GM19397 (cell line): ENCODE results near the gene AMIGO2.
"Not testable (repeated sequence)": the region's sequence is repeated elsewhere in the genome, so short reads cannot be mapped to it uniquely, and the experiment has no call there.

Experiments
- ATAC-seq: cut with Tn5 transposase; IDR thresholded peaks from one replicate; pipeline ENCODE4 v1.9.1; 2021; ENCODE audit warnings: mild to moderate bottlenecking, moderate library complexity; ENCODE audit not compliant: unreplicated experiment

AMIGO2 gene, protein sequence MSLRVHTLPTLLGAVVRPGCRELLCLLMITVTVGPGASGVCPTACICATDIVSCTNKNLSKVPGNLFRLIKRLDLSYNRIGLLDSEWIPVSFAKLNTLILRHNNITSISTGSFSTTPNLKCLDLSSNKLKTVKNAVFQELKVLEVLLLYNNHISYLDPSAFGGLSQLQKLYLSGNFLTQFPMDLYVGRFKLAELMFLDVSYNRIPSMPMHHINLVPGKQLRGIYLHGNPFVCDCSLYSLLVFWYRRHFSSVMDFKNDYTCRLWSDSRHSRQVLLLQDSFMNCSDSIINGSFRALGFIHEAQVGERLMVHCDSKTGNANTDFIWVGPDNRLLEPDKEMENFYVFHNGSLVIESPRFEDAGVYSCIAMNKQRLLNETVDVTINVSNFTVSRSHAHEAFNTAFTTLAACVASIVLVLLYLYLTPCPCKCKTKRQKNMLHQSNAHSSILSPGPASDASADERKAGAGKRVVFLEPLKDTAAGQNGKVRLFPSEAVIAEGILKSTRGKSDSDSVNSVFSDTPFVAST

DNA sequence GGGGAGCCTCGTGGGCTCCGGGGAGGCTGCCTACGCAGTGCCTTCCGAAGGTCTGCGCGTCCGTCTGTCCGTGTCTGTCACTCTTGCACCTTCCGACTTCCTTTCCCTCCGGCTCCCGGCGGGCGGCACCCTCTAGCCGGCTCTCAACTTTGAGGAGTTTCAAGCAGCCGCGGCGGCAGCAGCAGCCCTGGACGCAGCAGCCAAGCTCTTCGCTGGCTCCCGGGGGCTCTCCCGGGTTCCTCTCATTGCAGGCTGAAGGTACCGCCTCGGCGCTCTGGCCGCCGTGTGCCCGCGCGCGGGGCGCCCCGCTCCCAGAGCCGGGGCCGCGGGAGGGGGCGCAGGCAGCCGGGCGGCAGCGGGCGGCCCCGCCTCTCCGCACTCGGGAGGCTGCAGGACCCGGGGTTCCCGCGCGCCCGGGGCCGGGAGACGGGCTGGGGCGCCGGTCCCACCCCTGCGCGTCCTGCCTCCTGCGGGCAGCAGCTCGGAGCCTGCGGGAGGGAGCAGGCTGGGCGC lies at the start of gene AMIGO2, which contains the start of gene PCED1B:
Gene AMIGO2 (minus strand): TSS at position 492 of the 513 bp plus-strand sequence. CDS start 957 bp downstream, outside the sequence.
Gene PCED1B (plus strand): TSS at position 154 of the 513 bp plus-strand sequence. CDS start 155,443 bp downstream, outside the sequence.
- peak; percentile 66 for ATAC-seq

DNA sequence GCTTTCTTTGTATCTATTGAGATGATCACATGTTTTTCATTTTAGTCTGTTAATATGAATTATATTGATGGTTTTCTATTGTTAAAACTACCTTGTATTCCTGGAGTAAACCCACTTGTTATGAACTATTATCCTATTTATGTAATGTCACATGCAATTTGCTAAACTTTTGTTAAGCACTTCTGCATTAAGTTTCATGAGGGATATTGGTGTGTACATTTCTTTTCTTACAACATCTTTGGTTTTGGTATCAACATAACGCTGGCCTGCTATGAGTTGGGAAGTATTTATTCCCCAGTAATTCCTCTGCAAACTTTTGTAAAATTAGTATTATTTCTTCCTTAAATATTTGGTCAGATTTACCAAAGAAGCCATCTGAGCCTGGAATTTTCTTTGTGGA lies 46.5 kb upstream of the AMIGO2 start:
- no peak for ATAC-seq

DNA sequence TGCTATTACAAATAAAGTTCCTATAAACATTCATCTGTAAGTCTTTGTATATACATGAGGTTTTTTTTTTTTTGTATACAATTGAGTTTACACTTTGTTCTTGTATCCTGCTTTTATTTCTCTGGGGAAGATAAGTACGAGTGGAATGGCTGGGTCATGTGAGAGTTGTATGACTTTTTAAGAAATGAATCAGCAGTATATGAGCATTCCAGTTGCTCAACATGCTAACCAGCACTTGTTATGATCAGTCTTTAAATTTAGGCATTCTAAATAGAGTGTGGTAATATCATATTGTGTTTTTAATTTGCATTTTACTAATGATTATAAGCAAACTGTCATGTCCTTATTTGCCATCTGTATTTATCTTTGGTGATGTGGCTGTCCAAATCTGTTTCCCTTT lies 44.7 kb upstream of the AMIGO2 start:
- ATAC-seq = no peak

DNA sequence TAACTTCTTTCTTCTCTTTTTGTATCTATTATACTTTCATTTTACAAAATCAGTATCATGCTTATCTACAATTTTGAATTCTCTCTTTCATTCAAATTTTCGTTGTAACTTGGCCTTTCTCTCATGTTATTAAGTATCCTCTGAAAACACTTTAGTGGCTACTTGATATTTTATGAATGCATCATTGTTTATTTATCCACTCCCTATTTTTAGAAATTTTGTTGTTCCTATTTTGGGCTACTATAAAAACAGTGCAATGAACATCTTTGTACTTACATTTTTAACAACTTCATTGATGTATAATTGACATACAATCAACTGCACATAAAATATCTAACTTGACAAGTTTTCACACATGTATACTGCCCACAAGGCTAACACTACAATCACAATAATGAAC lies 44.0 kb upstream of the AMIGO2 start:
- no peak for ATAC-seq

DNA sequence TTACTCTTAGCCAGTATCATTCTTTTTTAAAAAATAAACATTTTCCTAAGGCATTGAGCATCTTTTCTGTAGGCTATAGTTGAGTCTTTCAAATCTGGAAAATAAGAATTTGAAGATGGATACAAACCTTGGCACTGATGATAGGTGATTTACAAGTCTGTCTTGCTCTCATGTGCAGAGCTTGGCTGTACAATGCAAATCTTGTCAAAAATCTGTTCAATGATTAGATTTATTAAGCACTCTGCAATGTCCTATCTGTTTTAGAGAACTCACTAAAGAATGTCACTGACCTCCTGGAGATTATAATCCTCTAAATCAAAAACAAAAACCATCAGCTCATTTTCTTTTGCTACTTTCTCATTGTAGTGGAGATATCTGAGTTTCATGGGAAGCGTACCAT lies 42.8 kb upstream of the AMIGO2 start:
- no peak for ATAC-seq

DNA sequence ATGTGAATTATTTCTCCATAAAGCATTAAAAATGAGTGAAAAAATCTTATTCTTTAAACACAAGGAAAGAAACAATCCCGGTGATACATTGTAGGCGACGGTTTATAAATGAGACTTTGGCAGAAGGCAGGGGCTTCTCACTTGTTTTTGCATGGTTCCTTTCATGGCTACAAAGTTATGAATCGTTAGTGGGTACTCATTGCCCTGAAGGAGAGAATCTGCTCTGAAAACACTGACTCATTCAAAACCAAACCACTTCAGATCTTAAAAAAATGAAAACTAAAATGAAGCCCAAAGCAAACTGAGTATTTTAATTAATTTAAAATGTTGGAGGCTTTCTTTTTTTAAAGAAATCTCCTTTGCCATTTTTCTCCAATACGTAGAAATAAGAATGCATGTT lies 41.4 kb upstream of the AMIGO2 start:
- ATAC-seq = no peak

DNA sequence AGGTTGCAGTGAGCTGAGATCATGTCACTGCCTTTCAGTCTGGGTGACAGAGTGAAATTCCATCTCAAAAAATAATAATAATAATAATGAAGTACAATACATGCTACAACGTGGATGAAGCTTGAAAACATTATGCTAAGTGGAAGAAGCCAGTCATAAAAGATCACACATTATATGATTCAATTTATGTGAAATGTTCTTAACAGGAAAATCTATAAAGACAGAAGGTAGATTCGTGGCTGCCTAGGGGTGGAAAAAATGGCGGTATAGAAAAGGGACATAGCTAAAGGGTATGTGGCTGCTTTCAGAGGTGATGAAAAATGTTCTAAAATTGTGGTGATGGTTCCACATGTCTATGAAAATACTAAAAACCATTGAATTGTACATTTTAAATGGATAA lies 41.0 kb upstream of the AMIGO2 start:
- no peak for ATAC-seq

DNA sequence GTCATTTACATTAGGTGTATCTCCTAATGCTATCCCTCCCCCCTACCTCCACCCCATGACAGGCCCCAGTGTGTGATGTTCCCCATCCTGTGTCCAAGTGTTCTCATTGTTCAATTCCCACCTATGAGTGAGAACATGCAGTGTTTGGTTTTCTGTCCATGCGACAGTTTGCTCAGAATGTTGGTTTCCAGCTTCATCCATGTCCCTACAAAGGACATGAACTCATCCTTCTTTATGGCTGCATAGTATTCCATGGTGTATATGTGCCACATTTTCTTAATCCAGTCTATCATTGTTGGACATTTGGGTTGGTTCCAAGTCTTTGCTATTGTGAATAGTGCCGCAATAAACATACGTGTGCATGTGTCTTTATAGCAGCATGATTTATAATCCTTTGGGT lies 37.5 kb upstream of the AMIGO2 start:
- ATAC-seq = not testable (repeated sequence)

DNA sequence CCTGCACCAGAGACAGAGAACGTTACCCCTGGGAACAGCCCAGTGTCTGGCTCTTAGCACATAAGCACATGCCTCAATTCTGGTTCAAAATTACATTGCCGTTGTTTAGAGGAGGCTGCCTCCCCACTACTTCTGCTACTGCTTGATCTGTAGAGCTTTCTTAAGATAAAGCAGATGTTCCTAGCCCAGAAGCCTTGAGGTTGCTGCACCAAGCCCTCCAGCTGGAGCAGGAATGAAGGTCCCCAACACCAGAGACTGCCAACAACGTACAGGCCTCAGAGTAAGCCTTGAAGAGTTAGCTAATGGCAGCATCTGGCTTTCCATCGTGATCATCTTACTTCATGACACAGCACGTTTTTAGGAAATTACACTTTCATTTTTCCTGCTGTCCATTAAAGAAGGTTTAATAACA lies 34.7 kb upstream of the AMIGO2 start:
- no peak for ATAC-seq

DNA sequence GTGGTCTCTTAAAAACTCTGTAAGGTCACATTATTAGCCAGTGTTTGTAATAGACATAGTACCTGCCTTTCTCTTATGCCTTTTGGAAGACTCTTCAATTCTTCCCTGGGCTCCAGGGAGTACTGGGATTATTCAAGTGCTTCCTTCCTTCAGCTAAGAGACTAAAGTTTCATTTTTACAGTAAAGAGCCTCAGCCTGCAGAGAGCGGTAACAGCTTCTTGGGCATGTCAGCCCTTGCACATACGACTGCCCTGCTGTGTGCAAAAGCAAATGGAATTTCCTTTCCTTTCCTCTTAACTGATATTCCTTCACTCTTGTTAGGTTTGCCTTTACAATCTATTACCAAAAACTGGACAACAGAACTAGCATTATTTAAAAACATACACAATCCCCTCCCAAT lies 32.9 kb upstream of the AMIGO2 start:
- no peak for ATAC-seq

DNA sequence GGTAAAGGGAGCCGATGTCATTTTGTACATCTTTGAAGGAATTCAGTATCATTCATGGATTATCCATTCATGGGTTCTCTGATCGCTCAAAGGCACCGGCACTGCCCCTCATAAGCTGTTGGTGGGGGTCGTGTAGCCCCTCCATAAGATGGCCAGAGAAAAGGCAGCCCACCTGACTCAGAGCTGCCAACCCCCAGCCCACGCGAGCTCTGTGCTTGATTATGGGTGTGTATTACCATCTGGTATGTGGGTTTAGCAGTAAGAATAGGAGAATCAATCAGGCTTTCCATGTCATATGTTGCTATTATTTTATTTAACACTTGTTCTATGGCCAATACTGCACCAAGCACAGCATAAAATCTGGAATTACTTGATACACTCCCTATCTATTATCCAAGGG lies 32.1 kb upstream of the AMIGO2 start:
- ATAC-seq = no peak

DNA sequence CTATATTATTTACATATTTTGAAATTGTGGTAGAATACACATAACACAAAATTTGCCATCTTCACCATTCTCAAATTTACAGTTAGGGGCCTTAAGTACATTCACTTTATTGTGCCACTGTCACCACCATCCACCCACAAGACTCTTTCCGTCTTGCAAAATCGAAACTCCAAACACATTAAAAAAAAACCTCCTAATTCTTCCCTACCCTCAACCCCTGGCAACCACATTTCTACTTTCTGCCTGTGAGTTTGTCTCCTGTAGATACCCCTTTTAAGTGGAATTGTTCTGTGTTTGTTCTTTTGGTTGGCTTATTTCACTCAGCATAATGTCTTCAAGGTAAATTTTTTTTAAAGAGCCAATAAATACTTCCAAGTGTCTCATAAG lies 31.6 kb upstream of the AMIGO2 start:
- no peak for ATAC-seq

DNA sequence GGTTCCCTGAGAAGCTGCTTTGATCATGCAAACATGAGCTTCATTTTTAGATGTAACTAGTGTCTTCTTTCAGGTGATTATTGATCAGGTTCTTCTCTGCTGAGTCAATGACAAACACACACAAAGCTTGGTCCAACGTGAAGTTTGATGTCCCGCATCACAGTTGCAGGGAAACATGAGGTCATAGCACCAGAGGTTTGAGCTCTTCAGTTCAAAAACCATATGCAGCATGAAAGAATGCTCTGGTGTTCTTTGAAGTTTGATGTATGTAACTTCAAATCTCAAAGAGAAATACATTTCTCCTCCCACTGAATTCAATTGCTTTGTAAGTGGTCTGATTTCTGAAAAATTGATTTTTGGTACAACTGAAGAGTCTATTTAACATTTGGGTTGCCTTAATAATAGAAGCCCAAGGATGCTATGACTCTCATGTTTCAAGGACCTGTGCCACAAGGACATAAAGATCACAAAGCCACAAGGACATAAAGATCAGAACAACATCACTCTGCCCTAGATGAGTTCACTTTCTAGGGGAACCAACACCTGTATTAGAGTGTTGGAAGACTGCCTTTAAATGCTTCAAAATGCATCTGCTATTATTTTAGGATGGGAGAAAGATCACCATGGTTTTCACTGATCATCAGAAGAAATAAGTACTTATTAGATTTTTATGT lies 31.1 kb upstream of the AMIGO2 start:
- no peak for ATAC-seq

DNA sequence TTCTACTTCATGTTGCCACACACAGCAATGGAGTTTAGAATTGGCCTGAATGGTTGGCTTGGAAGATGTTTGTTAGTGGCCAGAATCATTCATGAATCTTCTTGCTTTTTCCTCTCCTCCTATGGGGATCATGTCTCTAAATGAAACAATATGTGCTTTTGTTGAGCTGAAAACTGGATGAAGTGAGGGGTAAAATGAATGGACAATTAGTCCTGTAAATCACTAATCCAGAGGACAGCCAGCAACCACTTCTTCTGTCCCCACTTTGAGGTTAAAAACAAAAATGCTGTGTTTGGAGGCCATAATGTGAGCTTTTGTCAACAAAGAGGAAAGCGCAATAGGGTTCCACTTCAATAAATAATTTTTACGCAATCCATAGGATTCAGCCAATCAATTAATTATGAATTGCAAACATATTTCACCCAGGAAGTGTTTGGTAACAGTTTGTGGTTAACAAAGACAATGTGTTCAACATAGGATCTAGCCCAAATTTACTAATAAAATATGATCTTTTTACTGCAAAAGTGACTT lies 30.3 kb upstream of the AMIGO2 start:
- no peak for ATAC-seq

DNA sequence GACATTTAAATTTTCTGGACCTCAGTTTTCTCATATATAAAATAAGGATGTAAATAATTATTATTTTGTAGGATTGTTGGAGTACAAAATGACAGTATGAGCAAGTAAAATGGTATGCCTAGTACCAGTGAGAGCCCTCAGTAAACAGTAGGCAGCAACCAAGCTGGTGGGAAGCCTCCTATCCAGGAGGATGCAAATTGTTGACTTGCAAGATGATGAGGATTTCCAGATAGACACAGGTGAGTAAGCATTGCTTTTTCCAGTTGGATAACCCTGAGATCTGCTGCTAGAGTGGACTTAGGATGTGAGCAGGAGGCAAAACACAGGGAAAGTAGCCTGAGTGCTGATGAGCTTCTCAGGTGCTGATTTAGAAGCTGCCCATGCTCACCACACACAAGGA lies 28.2 kb upstream of the AMIGO2 start:
- no peak for ATAC-seq

DNA sequence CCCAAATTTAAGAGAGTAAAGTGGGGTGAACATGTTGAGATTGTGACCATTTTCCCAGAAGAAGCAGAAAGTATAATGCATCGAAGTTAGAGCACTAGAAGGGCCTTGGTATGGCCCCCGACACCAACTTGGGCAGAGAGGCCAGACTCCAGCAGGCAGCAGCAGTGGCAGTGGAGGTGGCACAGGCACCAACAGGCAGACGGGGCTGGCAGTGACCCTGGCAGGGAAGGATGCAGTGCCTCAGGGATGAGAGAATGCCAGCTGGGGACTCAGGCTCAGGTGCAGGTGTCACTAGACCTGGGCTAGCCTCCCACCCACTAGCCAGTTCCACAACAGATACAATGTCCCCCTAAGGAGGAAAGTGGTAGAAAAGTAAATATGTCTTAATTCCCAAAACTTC lies 27.7 kb upstream of the AMIGO2 start:
- no peak for ATAC-seq

DNA sequence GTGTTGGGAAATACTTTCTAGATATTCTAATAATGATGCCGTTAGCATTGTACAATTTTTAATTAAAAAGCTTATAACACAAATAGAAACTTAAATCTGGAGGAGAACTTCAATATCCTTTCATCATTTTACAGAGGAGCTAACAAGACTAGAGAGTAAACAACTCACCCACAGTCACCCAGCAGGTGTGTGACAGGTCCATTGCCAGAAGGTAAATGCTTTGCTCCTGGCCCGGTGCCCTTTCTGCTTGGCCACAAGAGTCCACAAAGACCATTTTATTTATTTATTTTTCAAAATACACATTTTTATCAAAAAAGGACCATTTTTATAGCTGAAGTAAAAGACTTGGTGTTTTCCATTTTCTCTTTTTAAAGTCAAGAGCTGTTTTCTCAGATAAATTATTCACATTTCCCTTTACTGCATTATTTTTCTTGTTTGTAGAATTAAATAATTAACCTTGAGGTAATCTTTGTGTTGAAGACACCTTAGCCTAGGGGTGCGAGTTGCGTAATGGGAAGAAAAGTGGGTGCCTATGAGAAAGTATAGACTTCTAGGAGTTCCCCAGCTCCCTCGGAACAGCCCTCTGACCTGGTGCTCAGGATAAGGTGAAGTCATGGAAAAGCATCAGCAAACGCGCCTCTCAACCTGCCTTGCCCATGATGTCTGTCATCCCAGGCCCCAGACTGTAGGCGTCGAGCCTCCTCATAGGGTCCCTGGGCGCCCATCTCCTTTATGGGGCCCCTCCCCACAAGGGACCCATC lies 26.3 kb upstream of the AMIGO2 start:
- ATAC-seq = no peak

DNA sequence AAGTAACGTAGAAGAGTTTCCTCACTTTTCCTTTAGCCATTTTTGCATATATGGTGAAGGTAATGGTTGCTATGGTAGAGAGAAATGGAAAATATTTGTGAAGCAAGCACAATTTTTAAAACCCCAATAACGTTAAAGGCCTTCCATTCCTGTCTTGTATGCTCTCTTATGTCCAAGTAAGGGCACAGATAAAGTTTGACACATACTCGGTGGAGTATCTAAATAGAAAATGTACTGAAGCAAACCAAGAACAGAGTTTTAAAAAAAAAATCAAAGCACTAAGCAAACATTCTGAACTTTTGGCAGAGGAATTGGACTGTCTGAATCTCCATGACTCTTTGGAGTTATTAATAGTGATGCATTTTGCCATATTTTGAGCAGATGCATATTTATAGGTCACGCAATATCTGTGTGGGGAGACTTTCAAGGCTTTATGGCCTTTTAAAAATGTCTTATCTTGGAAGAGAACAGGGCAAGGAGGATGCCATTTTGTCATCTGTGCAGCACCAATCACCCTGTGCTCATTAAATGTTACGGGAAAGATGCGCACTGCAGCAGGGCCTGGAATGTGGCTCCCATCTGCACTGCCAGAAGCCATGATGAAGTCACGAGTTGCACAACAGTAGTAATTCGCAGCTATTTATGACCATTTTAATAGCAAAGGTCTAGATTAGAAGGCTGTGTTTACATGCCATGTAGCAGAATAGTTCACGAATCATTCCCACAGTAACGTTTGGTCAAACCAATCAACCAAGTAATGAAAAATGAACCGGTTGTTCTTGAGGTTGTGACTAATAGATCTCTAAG lies 23.3 kb upstream of the AMIGO2 start:
- no peak for ATAC-seq

DNA sequence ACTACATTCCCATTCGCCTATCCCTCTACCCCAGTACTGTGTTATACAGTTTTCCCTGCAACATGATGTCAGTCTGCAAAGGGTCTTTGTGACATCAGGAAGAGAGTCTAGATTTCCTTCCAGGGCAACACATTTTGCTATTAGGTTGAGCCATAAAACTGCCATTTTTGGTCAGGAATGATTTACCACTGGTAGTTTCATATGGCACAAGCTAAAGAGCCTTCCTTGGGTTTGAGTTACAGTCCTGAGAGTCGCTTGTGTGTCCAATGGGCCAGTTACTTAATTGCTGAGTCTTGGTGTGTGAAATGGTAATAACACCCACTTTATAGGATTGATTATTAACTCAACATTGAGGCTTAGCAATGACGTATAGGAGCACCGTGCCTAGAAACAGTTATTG lies 22.6 kb upstream of the AMIGO2 start:
- ATAC-seq = no peak

DNA sequence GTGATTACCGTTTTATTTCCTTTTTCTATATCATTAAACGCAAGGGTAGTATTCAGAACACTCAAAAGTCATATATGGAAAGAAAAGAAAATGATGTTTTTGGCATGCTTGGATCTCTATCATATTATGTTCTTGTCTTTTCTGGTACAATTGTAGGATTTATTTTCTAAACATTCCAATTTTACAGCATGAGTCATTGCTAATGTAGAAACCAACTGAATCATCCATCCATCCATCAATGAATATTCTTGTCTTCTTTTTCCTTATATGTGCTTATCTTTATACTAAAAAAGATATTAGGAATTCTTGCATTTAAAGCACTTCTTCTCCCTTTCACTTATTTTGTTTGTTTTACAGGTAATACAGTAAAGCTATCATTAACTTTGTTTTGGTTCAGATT lies 20.4 kb upstream of the AMIGO2 start:
- ATAC-seq = no peak
